GM18526 (cell line): ENCODE measurements around the gene ZBED4.

ENCODE experiments used
- POLR2A ChIP-seq: IDR thresholded peaks from 3 replicates; pipeline ENCODE4 v1.6.1; 2011; ENCODE audit not compliant: insufficient read length; ENCODE audit errors: extremely low read depth

The ZBED4 gene

GRCh38 chr22:49881856-49882255, 28.2 kb downstream of the ZBED4 start:
- no peak for TF ChIP-seq POLR2A

- TF ChIP-seq POLR2A, result no peak
Measured at GRCh38 chr22:49882519-49883293, 29.1 kb downstream of the ZBED4 start.

GRCh38 chr22:49883294-49883640, 29.6 kb downstream of the ZBED4 start:
- no peak for TF ChIP-seq POLR2A

GRCh38 chr22:49884075-49884474, 30.4 kb downstream of the ZBED4 start:
- TF ChIP-seq POLR2A, result no peak

GRCh38 chr22:49884503-49885260, 31.0 kb downstream of the ZBED4 start:
- TF ChIP-seq POLR2A, result no peak

GRCh38 chr22:49885281-49885680, 31.6 kb downstream of the ZBED4 start:
- no peak for TF ChIP-seq POLR2A

GRCh38 chr22:49885881-49886280, 32.2 kb downstream of the ZBED4 start:
- TF ChIP-seq POLR2A, result no peak

- TF ChIP-seq POLR2A, result no peak
Measured at GRCh38 chr22:49886346-49887063, 32.9 kb downstream of the ZBED4 start.

GRCh38 chr22:49887064-49887451, 33.4 kb downstream of the ZBED4 start:
- no peak for TF ChIP-seq POLR2A

- no peak for TF ChIP-seq POLR2A
Measured at GRCh38 chr22:49887702-49888101, 34.1 kb downstream of the ZBED4 start.

- no peak for TF ChIP-seq POLR2A
Measured at GRCh38 chr22:49889071-49889470, 35.4 kb downstream of the ZBED4 start.

- TF ChIP-seq POLR2A, result no peak
Measured at GRCh38 chr22:49892226-49892899, 38.7 kb downstream of the ZBED4 start.

GRCh38 chr22:49893025-49893424, 39.4 kb downstream of the ZBED4 start:
- TF ChIP-seq POLR2A, result no peak

- TF ChIP-seq POLR2A, result no peak
Measured at GRCh38 chr22:49894322-49895054, 40.8 kb downstream of the ZBED4 start.

- no peak for TF ChIP-seq POLR2A
Measured at GRCh38 chr22:49896201-49896600, 42.6 kb downstream of the ZBED4 start.
